DMS79 treated with DMSO at 0.1 percent for 48 hours (cell line): Measurements from ENCODE around the gene RAPGEF3.

Source experiments
- DNase-seq: peaks from one replicate; lab custom pipeline; 2025; lab: John Stamatoyannopoulos, UW

Gene RAPGEF3

GRCh38 chr12:47686645-47687240, 71.9 kb downstream of the RAPGEF3 start:
- no peak for DNase-seq
